HG02798 (cell line): ENCODE measurements around the gene RBP7.

Source experiments
- ATAC-seq: cut with Tn5 transposase; IDR thresholded peaks from one replicate; pipeline ENCODE4 v1.9.1; 2021; ENCODE audit warnings: mild to moderate bottlenecking; ENCODE audit not compliant: unreplicated experiment, poor library complexity

RBP7 gene

DNA sequence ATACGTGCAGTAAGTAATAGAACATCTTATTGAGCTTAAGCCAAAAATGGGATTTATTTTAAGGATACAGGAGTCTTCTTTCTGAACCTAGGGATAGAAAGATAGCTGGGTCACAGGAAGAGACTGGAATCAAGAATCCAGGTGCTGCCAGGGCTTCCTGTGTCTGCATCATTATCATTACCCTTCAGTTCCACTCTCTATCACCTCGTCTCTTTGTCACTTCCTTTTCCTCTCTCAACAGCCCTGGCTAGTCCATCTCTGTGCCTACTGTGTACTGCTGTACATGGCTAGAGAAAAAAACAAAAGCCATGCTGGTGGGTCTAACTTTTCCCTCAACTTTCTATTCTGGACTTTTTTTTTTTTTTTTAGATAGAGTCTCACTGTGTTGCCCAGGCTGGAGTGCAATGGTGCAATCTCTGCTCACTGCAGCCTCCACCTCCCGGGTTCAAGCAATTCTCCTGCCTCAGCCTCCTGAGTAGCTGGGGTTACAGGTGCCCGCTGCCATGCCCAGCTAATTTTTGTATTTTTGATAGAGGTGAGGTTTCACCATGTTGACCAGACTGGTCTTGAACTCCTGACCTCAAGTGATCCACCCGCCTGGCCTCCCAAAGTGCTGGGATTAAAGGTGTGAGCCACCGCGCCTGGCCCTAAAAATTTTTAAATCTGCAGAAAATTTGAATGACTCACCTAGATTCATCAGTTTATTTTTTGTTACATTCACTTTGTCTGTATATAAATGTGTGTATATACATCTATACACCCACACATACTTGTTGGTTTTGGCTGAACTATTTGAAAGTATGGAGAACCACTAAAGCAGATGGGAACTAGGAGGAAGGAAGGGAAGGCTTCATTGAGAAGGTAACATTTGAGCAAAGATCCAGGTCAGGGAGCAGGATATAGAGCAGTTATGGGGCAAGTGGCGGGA, 67.7 kb downstream of the RBP7 start:
- no peak for ATAC-seq

DNA sequence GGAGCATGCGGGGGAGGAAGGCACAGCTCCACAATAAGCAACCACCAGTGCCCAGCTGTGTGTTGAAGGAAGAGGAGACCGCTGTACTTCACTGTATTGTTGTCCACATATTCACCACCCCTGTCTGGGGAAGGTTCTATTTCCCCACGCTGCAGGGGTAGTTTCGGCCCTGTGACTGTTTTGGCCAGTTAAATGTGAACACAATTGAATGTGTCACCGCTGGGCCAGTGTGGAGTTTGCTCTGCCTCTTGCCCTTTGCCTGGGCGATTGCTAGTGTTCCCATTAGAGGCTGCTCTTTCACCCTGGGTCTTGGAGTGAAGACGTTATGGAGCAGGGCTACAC, 68.3 kb downstream of the RBP7 start:
- no peak for ATAC-seq
